ENCODE measurements around the gene PRKCA. TPM values are rescaled to one million over a fixed set of nuclear protein-coding genes. Genes with fewer than 3 reads are reported as not detected.
A peak's percentile ranks its signal among the peaks of the same experiment; 100 is the strongest.

The PRKCA gene
- total and polyA plus RNA-seq, 9 of the 15 experiments (the other 6 are each of a cell fraction or from before 2014, with no cell fraction given): 3.2 to 33.0 (median 17.8) TPM

DNA sequence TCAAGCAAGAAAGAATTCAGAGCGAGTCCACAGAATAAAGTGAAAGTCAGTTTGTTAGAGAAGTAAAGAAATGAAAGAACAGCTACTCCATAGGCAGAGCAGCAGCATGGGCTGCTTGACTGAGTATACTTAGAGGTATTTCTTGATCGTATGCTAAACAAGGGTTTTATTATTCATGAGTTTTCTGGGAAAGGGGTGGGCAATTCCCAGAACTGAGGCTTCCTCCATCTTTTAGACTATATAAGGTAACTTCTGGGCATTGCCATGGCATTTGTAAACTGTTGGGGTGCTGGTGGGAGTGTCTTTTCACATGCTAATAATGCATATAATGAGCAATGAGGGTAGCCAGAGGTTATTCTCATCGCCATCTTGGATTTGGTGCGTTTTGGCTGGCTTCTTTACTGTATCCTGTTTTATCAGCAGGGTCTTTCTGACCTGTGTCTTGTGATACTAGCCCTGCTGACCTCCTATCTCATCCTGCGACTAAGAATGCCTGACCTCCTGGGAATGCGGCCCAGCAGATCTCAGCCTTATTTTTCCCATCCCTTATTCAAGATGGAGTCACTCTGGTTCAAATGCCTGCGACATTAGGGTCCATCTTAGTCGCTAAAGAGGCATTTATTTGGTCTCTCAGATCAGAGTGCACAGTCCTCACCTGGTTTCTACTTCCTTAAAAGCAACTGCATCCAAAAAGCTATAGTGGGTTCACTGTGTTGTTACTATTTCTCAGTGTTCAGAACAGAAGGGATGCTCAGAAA is 432.0 kb downstream of the PRKCA start (continued):
- TF ChIP-seq MECOM (CRISPR knock-in tag; IDR thresholded peaks at IDR 0.05) (peak; percentile 86), RBFOX2 (IDR thresholded peaks at IDR 0.05; ENCODE audit: low read depth, low read length) (no peak), ZNF41 (CRISPR knock-in tag; conservative IDR thresholded peaks at IDR 0.05) (peak; percentile 83), RBM17 (IDR thresholded peaks at IDR 0.05; ENCODE audit: borderline replicate concordance, low read depth, low read length) (no peak), ZNF583 (CRISPR knock-in tag; IDR thresholded peaks at IDR 0.05) (peak; percentile 84; the same call in 1 of the 2 replicates), ZNF232 (CRISPR knock-in tag; IDR thresholded peaks at IDR 0.05) (no peak), MXI1 (IDR thresholded peaks at IDR 0.05; ENCODE audit: low read depth, low read length) (no peak), RFX1 (IDR thresholded peaks at IDR 0.05) (no peak), CCAR2 (IDR thresholded peaks at IDR 0.05; ENCODE audit: low read depth, low read length) (no peak), JUNB (CRISPR knock-in tag; conservative IDR thresholded peaks at IDR 0.05) (no peak), SMAD3 (CRISPR knock-in tag; conservative IDR thresholded peaks at IDR 0.05) (peak; percentile 69; the same call in 1 of the 2 replicates), ZNF175 (CRISPR knock-in tag; IDR thresholded peaks at IDR 0.05; ENCODE audit: low read depth) (peak; percentile 83; the same call in 1 of the 2 replicates), NCOA4 (IDR thresholded peaks at IDR 0.05; ENCODE audit: partially characterized antibody) (no peak), XRCC4 (IDR thresholded peaks at IDR 0.05; ENCODE audit: extremely low read depth, insufficient read depth, insufficient read length) (no peak), EP400 (IDR thresholded peaks at IDR 0.05) (no peak), PYGO2 (tag; IDR thresholded peaks at IDR 0.05) (peak; percentile 93), MAZ (CRISPR knock-in tag; conservative IDR thresholded peaks at IDR 0.05 in 1 of 2, IDR thresholded peaks at IDR 0.05 in 1 of 2) (no peak), FOXJ3 (CRISPR knock-in tag; IDR thresholded peaks at IDR 0.05) (no peak)
- TF ChIP-seq, protein P1, sequence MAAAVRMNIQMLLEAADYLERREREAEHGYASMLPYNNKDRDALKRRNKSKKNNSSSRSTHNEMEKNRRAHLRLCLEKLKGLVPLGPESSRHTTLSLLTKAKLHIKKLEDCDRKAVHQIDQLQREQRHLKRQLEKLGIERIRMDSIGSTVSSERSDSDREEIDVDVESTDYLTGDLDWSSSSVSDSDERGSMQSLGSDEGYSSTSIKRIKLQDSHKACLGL (CRISPR knock-in tag; IDR thresholded peaks at IDR 0.05; ENCODE audit: borderline replicate concordance, poor library complexity, severe bottlenecking): peak; percentile 18
- TF ChIP-seq, protein P2, sequence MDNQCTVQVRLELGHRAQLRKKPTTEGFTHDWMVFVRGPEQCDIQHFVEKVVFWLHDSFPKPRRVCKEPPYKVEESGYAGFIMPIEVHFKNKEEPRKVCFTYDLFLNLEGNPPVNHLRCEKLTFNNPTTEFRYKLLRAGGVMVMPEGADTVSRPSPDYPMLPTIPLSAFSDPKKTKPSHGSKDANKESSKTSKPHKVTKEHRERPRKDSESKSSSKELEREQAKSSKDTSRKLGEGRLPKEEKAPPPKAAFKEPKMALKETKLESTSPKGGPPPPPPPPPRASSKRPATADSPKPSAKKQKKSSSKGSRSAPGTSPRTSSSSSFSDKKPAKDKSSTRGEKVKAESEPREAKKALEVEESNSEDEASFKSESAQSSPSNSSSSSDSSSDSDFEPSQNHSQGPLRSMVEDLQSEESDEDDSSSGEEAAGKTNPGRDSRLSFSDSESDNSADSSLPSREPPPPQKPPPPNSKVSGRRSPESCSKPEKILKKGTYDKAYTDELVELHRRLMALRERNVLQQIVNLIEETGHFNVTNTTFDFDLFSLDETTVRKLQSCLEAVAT (IDR thresholded peaks at IDR 0.05): no peak
- TF ChIP-seq, protein P3, sequence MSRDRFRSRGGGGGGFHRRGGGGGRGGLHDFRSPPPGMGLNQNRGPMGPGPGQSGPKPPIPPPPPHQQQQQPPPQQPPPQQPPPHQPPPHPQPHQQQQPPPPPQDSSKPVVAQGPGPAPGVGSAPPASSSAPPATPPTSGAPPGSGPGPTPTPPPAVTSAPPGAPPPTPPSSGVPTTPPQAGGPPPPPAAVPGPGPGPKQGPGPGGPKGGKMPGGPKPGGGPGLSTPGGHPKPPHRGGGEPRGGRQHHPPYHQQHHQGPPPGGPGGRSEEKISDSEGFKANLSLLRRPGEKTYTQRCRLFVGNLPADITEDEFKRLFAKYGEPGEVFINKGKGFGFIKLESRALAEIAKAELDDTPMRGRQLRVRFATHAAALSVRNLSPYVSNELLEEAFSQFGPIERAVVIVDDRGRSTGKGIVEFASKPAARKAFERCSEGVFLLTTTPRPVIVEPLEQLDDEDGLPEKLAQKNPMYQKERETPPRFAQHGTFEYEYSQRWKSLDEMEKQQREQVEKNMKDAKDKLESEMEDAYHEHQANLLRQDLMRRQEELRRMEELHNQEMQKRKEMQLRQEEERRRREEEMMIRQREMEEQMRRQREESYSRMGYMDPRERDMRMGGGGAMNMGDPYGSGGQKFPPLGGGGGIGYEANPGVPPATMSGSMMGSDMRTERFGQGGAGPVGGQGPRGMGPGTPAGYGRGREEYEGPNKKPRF (IDR thresholded peaks at IDR 0.05; ENCODE audit: low read depth, low read length): no peak
- TF ChIP-seq, protein P4, sequence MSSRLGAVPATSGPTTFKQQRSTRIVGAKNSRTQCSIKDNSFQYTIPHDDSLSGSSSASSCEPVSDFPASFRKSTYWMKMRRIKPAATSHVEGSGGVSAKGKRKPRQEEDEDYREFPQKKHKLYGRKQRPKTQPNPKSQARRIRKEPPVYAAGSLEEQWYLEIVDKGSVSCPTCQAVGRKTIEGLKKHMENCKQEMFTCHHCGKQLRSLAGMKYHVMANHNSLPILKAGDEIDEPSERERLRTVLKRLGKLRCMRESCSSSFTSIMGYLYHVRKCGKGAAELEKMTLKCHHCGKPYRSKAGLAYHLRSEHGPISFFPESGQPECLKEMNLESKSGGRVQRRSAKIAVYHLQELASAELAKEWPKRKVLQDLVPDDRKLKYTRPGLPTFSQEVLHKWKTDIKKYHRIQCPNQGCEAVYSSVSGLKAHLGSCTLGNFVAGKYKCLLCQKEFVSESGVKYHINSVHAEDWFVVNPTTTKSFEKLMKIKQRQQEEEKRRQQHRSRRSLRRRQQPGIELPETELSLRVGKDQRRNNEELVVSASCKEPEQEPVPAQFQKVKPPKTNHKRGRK (tag; IDR thresholded peaks at IDR 0.05): no peak

Measured in K562 (cell line).